OCI-LY3 (cell line): Measurements from ENCODE around the gene ZNF587.
"Not testable (repeated sequence)": the region's sequence is repeated elsewhere in the genome, so short reads cannot be mapped to it uniquely, and the experiment has no call there.

Source experiments
- EZH2phosphoT487 ChIP-seq: fragments of 200-600 bp; shearing (Covaris generic); IDR thresholded peaks from 2 replicates; pipeline ENCODE4 v1.6.1; 2018; ENCODE audit warnings: antibody characterized with exemption, mixed run types, low read depth
- TF ChIP-seq, protein P1 (sequence below): fragments of 200-600, 300-600 bp; sonication (generic); IDR thresholded peaks from 2 replicates; pipeline ENCODE4 v1.5.1; 2014; ENCODE audit warnings: antibody characterized with exemption, low read length, low read depth

DNA sequence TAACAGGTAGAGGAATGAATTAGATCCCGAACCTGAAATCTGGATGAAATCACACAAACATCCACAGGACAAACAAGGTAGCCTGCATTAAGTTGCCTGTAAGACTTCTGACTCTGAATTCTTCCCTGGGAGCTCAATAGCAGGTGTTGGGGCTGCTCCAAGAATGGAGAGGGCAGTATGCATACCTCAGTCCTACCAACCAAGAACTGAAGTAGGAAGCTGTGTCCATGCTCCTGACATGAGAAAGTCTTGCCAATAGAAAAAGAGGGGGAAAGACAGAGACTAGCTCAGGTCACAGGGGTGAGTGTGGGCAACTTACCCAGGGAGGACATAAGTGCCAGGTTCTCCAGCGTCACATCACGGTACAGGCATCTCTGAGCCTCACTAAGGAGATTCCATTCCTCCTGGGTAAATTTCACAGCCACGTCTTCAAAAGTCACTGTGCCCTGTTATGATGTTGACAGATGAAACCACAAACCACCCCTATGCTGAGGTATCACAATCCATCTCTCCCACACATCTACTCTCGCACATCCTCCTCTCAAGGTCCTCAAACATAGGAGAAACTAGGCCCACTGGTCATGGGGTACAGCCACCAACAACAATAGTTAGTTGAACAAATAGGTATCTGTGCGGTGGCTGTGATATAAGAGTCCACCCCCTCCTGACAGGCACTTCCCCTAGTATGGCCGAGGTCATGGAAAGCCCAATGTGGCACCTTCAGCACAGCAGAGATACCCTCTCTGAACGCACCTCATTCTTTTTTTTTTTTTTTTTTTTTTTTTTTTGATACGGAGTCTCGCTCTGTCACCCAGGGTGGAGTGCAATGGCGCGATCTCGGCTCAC, 36.5 kb upstream of the ZNF587 start:
- TF ChIP-seq, protein P1, sequence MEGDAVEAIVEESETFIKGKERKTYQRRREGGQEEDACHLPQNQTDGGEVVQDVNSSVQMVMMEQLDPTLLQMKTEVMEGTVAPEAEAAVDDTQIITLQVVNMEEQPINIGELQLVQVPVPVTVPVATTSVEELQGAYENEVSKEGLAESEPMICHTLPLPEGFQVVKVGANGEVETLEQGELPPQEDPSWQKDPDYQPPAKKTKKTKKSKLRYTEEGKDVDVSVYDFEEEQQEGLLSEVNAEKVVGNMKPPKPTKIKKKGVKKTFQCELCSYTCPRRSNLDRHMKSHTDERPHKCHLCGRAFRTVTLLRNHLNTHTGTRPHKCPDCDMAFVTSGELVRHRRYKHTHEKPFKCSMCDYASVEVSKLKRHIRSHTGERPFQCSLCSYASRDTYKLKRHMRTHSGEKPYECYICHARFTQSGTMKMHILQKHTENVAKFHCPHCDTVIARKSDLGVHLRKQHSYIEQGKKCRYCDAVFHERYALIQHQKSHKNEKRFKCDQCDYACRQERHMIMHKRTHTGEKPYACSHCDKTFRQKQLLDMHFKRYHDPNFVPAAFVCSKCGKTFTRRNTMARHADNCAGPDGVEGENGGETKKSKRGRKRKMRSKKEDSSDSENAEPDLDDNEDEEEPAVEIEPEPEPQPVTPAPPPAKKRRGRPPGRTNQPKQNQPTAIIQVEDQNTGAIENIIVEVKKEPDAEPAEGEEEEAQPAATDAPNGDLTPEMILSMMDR: not testable (repeated sequence)
- TF ChIP-seq EZH2phosphoT487: not testable (repeated sequence)
